Kidney (tissue), 11 donors: ENCODE data around the gene PDPR. TPM values are rescaled to one million over a fixed set of nuclear protein-coding genes. Genes with fewer than 3 reads are reported as not detected.
"Not testable (repeated sequence)": the region's sequence is repeated elsewhere in the genome, so short reads cannot be mapped to it uniquely, and the experiment has no call there.

Experiments used
- DNase-seq, 5 donors: peaks; one replicate each; pipeline ENCODE4 v3.0.0-alpha.2; 2013 to 2020
- FAIRE-seq: peaks from 2 replicates; lab custom pipeline; 2012; peaks lifted over from hg19 to GRCh38; lab: Jason Lieb, UNC
- H3K27ac ChIP-seq, 2 donors: one replicate each; pipeline ENCODE4 v1.7.0; 2013; ENCODE audit warnings: low read depth in 2 of 2, low read length in 2 of 2, inconsistent platforms in 1 of 2
- H3K27me3 ChIP-seq: one replicate; pipeline ENCODE4 v1.7.1; 2013; ENCODE audit warnings: low read length, inconsistent platforms; ENCODE audit not compliant: control insufficient read depth, insufficient read depth
- H3K36me3 ChIP-seq, 3 donors: one replicate each; pipeline versions ENCODE4 v1.7.0 to v1.7.1; 2013; ENCODE audit warnings: low read length in 3 of 3, control low read depth in 1 of 3, inconsistent platforms in 1 of 3; ENCODE audit not compliant: insufficient read depth in 3 of 3, control insufficient read depth in 2 of 3
- H3K4me1 ChIP-seq, 3 donors: one replicate each; pipeline versions ENCODE4 v1.7.0 to v1.7.1; 2013; ENCODE audit warnings: low read length in 3 of 3, inconsistent platforms in 1 of 3, low read depth in 1 of 3; ENCODE audit not compliant: control insufficient read depth in 2 of 3, insufficient read depth in 2 of 3
- H3K4me3 ChIP-seq, 3 donors: one replicate each; pipeline versions ENCODE4 v1.7.0 to v1.8.1; 2013; ENCODE audit warnings: low read length in 3 of 3, control low read depth in 1 of 3, inconsistent platforms in 1 of 3
- H3K9ac ChIP-seq, 3 donors: one replicate each; pipeline versions ENCODE4 v1.7.0 to v1.7.1; 2013; ENCODE audit warnings: low read length in 3 of 3, control low read depth in 1 of 3, inconsistent platforms in 1 of 3
- H3K9me3 ChIP-seq, 3 donors: one replicate each; pipeline versions ENCODE4 v1.7.0 to v1.7.1; 2013; ENCODE audit warnings: low read length in 3 of 3, control low read depth in 1 of 3, inconsistent platforms in 1 of 3; ENCODE audit not compliant: control insufficient read depth in 2 of 3, insufficient read depth in 1 of 3
- intact Hi-C: fragments of 100-400 bp; cut with DNase I; formaldehyde crosslinking; loops from one replicate; pipeline ENCODE4 v1.11.1; 2022
- polyA plus RNA-seq: library from polyadenylated mRNA; stranded (reverse); fragments of 350-450 nt; fragmentation: Illumina TruSeq; extraction: RNeasy Lipid Tissue Mini Kit (QIAGEN cat#74804); gene quantifications from one replicate; pipeline ENCODE4 v1.2.3, GENCODE V29; 2014; ENCODE audit warnings: low read depth, low replicate concordance; ENCODE audit not compliant: insufficient read depth
- total RNA-seq: library from RNA; stranded (reverse); fragmentation: NEBNext Ultra II Directional; extraction: Animal tissue kit (Norgen Biotek cat#: 25700); gene quantifications from one replicate; pipeline ENCODE4 v1.2.1, GENCODE V29; 2021
- donor health status: control.
- donor health status: control.
- donor health status: DM: yes; HTN: yes; CAD: no.
- donor health status: Normal renal cell carcinoma (clear cell type).

Gene PDPR
- total and polyA plus RNA-seq, 2 donors from 2014 or later: 7.0 to 46.9 TPM

DNA sequence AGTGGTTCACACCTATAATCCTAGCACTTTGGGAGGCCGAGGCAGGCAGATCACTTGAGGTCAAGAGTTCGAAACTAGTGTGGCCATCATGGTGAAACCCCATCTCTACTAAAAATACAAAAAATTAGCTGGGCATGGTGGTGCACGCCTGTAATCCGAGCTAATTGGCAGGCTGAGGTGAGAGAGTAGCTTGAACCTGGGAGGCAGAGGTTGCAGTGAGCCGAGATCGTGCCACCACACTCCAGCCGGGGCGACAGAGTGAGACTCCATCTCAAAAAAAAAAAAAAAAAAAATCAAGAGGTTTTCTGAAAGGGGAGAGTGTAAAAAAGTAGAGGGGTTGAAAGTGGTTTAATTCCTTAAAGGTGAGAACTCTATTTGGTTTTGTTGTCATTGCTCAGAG lies 21.7 kb downstream of the PDPR start:
- intact Hi-C loops, FAIRE-seq, H3K9ac ChIP-seq, H3K27ac ChIP-seq, H3K4me1 ChIP-seq, H3K27me3 ChIP-seq, DNase-seq, H3K4me3 ChIP-seq, H3K9me3 ChIP-seq: not testable (repeated sequence)
- H3K36me3 ChIP-seq: peaks cover 6 to 17% (median 7%) of the 10 kb centered on the region in 3 donors

DNA sequence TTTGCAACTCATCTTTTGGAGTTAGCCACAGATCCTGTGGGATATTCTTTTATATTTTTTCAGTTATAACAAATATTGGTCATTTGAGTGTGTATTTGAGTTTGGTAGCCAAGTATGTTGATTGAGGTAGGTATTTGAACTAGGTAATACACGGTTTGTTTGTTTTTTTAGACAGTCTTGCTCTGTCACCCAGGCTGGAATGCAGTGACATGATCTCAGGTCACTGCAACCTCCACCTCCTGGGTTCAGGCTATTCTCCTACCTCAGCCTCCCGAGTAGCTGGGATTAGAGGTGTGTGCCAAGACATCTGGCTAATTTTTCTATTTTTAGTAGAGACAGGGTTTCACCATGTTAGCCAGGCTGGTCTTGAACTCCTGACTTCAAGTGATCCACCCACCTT lies 22.5 kb downstream of the PDPR start:
- DNase-seq, FAIRE-seq, H3K27me3 ChIP-seq, H3K27ac ChIP-seq, H3K9me3 ChIP-seq, H3K4me3 ChIP-seq, H3K4me1 ChIP-seq, H3K9ac ChIP-seq, intact Hi-C loops: not testable (repeated sequence)
- H3K36me3 ChIP-seq: peaks cover 6 to 18% (median 9%) of the 10 kb centered on the region in 3 donors

DNA sequence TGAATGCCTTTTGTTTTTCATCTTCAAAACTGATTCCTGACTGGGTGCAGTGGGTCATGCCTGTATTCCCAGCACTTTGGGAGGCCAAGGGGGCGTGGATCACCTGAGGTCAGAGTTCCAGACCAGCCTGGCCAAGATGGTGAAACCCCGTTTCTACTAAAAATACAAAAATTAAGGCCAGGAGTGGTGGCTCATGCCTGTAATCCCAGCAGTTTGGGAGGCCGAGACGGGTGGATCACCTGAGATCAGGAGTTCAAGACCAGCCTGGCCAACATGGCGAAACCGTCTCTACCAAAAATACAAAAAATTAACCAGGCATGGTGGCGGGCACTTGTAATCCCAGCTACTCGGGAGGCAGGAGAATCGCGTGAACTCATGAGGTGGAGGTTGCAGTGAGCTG lies 28.6 kb downstream of the PDPR start:
- H3K4me1 ChIP-seq, H3K9ac ChIP-seq, DNase-seq, H3K4me3 ChIP-seq, intact Hi-C loops, H3K27ac ChIP-seq, H3K27me3 ChIP-seq, H3K9me3 ChIP-seq, FAIRE-seq: not testable (repeated sequence)
- H3K36me3 ChIP-seq: peaks cover 3 to 20% (median 4%) of the 10 kb centered on the region in 3 donors

DNA sequence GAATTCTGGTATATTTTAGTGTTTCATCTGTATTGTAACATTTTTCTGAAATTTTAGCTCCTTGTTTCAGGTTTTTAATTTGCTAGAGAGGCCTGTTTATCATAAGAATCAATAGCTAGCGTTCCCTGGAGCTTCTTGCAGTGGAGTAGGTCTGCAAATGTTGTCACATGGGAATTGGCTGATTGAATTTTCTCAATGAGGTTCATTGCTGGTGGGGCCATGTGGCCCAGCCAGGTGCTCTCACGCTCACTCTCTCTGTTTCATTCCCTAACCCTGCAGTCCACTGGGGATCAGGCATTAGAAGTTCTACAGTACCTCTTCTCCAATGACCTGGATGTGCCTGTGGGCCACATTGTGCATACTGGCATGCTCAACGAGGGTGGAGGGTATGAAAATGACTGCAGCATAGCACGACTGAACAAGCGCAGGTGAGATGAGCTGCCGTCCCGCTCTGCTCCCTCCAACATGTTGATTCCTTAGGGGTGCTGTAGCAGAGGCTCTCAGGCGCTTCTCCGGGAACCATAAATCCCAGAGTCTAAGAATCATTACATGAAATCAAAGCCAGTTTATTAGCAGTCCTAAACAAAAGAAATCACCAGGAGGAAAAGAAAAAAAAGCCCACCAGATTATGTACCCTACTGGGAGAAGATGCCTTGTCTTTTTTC lies 29.2 kb downstream of the PDPR start:
- H3K27me3 ChIP-seq, DNase-seq, H3K9ac ChIP-seq, H3K4me3 ChIP-seq, H3K4me1 ChIP-seq, H3K27ac ChIP-seq, FAIRE-seq, intact Hi-C loops, H3K9me3 ChIP-seq: not testable (repeated sequence)
- peaks cover 3 to 19% (median 7%) of the 10 kb centered on the region in 3 donors for H3K36me3 ChIP-seq

DNA sequence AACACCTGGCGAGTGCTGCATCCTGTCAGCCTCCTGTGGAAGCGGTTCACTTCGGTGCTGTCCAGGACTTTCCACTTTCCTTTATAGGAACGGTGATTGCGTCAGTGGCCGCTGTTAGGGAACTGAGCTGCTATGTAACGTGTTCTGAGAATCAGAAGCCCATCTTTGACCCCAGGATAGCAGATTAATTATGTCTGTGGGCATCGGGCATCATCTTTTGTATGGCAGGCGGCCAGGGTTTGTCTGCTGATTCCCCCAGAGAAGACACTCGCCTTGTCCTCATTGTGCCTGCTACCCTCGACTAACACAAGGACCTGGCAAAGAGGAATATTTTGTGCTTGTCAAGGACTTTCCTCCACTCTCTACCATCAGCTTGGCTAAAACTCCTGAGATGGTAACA lies 33.7 kb downstream of the PDPR start:
- H3K9ac ChIP-seq, H3K27me3 ChIP-seq, FAIRE-seq, H3K4me3 ChIP-seq, H3K27ac ChIP-seq, H3K9me3 ChIP-seq, DNase-seq, H3K4me1 ChIP-seq, intact Hi-C loops: not testable (repeated sequence)
- peaks cover 16 to 28% (median 16%) of the 10 kb centered on the region in 3 donors for H3K36me3 ChIP-seq

DNA sequence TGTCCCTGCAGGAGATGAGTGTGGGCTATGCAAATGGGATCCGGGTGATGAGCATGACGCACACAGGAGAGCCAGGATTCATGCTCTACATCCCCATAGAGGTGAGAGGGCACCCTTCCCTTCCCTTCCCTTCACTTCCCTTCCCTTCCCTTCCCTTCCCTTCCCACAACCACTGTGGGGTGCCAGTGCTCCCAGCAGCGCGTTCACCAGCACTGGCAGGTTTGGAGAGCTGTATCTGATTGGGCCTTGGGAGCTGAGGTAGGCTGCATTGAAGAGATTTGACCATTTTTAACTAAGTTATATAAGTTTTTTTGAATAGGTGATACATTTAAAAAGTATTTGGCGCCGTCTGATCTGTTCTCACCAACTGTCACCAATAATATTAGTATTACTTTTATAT lies 34.3 kb downstream of the PDPR start:
- H3K27ac ChIP-seq, H3K4me3 ChIP-seq, DNase-seq, H3K9ac ChIP-seq, H3K27me3 ChIP-seq, H3K9me3 ChIP-seq, H3K4me1 ChIP-seq, intact Hi-C loops, FAIRE-seq: not testable (repeated sequence)
- peaks cover 17 to 28% (median 21%) of the 10 kb centered on the region in 3 donors for H3K36me3 ChIP-seq

DNA sequence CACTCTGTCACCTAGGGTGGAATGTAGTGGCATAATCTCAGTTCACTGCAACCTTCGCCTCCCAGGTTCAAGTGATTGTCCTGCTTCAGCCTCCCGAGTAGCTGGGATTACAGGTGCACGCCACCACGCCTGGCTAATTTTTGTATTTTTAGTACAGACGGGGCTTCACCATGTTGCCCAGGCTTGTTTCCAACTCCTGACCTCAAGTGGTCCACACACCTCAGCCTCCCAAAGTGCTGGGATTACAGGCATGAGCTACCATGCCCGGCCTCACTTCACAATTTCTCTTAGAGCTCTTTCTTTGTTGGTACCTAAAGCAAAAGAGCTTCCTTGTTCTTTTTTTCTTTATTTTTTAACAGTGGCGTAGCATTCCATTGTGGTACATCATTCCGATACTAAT lies 35.2 kb downstream of the PDPR start:
- H3K4me1 ChIP-seq, H3K9ac ChIP-seq, H3K27me3 ChIP-seq, H3K9me3 ChIP-seq, intact Hi-C loops, DNase-seq, FAIRE-seq, H3K27ac ChIP-seq, H3K4me3 ChIP-seq: not testable (repeated sequence)
- peaks cover 17 to 25% (median 24%) of the 10 kb centered on the region in 3 donors for H3K36me3 ChIP-seq
